ENCODE results near the gene RPS21.

The RPS21 gene

DNA sequence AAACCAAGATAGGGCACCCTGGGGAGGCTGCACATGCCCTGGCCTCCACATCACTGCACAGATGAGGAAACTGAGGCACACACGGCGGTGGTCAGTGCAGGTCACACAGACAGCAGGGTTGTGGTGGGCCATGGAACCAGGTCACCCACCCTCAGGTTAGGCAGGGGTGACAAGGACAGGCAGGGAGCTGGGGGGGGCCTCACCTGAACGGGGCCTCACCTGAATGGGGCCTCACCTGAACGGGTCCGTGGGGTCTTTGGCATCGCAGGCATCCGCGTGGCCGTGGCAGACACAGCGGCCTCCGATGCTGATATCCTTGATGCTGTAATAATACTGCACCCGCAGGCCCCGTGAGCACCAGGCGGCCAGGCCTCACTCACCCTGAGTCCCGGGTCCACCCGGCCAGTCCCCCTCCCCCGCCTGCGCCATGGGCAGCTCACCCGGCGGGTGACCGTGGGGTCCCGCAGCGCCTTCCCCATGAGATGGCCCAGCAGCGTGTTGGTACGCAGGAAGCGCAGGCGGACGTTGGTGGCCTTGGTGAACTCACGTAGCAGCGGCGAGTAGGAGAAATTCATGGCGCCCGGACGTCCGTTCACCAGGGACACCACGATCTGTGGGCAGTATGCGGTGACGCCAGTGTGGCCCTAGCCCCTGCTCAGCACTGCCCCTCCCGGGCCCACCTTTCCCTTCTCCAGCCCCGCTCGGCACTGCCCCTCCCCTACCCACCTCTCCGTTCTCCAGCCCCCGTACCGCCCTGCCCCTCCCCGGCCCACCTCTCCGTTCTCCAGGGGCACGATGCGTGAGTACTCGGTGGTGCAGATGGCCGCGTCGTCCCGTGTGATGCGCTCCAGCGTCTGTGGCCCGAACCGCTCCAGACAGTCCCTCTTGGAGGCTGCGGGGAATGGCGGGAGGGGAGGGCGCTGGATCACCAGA lies 35.2 kb upstream of the RPS21 start:
- Histone ChIP-seq H3K36me3 (ENCODE audit: control insufficient read depth, insufficient read depth, low read length) (no peaks in the 10 kb centered on the region), H3K27me3 (replicated peaks; ENCODE audit: control insufficient read depth, insufficient read depth, low read length) (no peaks in the 10 kb centered on the region), H3K4me3 (replicated peaks; ENCODE audit: low read depth, low read length) (no peak overlapping the region)
- no peak for DNase-seq (ENCODE audit: extremely low read depth, insufficient read length)
- TF ChIP-seq, protein P1, sequence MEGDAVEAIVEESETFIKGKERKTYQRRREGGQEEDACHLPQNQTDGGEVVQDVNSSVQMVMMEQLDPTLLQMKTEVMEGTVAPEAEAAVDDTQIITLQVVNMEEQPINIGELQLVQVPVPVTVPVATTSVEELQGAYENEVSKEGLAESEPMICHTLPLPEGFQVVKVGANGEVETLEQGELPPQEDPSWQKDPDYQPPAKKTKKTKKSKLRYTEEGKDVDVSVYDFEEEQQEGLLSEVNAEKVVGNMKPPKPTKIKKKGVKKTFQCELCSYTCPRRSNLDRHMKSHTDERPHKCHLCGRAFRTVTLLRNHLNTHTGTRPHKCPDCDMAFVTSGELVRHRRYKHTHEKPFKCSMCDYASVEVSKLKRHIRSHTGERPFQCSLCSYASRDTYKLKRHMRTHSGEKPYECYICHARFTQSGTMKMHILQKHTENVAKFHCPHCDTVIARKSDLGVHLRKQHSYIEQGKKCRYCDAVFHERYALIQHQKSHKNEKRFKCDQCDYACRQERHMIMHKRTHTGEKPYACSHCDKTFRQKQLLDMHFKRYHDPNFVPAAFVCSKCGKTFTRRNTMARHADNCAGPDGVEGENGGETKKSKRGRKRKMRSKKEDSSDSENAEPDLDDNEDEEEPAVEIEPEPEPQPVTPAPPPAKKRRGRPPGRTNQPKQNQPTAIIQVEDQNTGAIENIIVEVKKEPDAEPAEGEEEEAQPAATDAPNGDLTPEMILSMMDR (IDR thresholded peaks at IDR 0.05; ENCODE audit: insufficient read depth, low read length, poor library complexity, severe bottlenecking): no peak

DNA sequence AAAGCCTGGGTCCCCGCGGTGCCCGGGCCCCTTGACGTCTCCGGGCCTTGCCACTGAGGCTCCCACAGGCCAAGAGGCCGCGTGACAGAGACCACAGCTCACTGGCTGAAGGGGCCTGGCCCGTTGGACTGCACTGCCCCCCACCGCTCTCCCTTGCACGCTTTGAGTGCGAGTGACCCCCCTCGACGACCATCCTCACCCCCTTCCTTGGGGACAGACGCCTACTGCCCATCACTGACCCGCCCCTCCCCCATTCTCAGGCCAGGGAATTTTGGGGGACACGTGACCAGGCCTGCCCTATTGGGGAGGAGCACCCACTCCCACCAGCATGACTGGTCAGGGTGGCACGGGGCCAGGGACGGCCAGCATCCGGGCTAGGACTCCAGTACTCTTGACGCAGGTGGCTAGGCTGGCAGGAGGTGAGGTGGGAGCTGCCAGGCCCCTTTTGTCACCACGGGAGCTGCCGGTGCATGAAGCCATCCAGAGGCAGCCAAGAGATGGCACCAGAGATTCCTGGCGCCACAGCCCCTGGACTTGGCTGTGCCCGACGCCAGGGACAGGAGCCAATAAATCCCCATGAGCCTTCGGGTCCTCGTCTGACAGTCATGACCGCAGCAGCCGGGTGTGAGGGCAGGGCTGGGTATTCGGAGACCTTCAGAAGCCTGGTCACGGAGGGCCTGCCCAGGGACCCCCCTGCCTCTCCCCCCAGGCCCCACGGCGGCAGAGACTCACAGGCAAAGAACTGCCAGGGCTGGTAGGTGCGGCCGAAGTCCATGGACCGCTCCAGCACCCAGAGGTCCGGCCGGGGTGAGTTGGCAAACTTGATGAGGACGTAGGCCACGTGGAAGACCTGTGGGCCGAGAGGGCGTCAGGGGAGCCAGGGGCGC lies 34.3 kb upstream of the RPS21 start:
- Histone ChIP-seq H3K4me3 (replicated peaks; ENCODE audit: low read depth, low read length) (no peak overlapping the region), H3K27me3 (replicated peaks; ENCODE audit: control insufficient read depth, insufficient read depth, low read length) (no peaks in the 10 kb centered on the region), H3K36me3 (ENCODE audit: control insufficient read depth, insufficient read depth, low read length) (no peaks in the 10 kb centered on the region)
- TF ChIP-seq, protein P1 (IDR thresholded peaks at IDR 0.05; ENCODE audit: insufficient read depth, low read length, poor library complexity, severe bottlenecking): no peak
- DNase-seq (ENCODE audit: extremely low read depth, insufficient read length): no peak

DNA sequence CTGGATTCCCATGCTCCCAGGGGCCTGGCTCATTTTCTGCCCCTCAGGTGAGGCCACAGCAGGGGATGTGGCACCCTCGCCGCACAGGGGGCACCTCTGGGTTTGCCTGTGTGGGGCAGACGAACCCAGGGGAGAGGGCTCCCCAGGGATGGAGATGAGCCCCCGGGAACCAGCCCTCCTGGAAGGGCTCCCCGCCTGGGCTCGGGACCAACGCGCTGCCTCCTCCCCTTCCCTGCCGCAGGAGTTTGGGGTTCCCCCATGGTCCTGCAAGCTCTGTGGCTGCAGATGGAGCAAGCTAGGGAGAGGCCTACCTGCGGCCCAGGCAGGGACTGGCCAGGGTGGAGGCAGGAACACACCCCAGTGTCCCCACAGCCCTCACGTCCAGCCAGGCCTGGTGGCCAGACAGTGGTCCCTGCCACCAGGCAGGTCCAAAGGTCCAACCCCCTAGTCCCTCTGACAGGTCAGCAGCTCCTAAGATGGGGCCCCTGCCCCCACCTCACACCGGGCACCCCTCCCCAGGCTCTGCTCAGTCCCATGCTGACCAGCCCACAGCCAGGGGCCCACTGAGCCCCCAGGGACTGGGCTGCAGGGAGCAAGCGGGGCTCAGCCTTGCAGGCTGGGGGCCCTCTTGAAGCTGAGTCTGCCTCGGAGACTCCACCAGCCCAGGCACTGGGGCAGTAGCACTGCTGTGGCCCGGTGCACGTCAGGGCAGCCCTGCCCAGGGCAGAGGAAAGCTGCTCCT lies 33.4 kb upstream of the RPS21 start:
- Histone ChIP-seq H3K27me3 (replicated peaks; ENCODE audit: control insufficient read depth, insufficient read depth, low read length) (no peaks in the 10 kb centered on the region), H3K36me3 (ENCODE audit: control insufficient read depth, insufficient read depth, low read length) (no peaks in the 10 kb centered on the region), H3K4me3 (replicated peaks; ENCODE audit: low read depth, low read length) (no peak overlapping the region)
- TF ChIP-seq, protein P1 (IDR thresholded peaks at IDR 0.05; ENCODE audit: insufficient read depth, low read length, poor library complexity, severe bottlenecking): no peak
- no peak for DNase-seq (ENCODE audit: extremely low read depth, insufficient read length)

DNA sequence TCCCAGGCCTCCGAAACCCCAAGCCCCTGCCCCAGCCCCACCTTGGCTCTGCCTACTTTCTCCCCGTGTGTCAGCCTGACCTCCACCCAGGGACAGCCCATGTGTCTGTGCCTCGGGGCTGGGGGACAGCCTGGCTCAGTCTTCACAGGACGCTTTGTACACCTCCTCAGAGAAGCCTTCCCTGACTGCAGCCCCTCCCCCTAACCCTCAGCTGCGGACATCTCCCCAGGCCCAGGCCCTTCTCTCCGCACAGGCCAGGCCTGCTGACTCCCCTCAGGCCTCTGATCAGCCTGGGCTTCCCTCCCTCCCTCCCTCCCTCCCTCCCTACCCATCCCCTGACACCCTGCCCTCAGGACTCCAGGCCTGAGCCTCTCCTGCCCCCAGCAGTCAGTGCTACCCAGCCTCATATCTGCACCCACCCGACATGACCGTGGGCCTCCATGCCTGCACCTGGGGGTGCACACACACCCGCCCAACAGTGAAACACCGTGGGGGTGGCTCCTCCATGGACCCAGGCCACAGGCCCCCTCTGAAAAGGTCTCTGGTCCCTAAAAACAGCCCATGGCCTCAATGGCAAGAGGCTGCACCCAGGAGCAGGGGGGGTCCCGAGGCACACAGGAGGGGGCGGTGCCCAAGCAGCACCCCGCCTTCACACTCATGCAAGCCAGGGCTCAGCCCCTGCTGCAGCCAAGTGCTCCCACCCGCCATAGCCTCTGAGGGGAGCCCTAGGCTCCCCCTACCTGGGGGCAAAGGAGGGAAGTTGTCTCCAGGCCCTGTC lies 32.7 kb upstream of the RPS21 start:
- DNase-seq (ENCODE audit: extremely low read depth, insufficient read length): no peak
- Histone ChIP-seq H3K27me3 (replicated peaks; ENCODE audit: control insufficient read depth, insufficient read depth, low read length) (no peaks in the 10 kb centered on the region), H3K4me3 (replicated peaks; ENCODE audit: low read depth, low read length) (no peak overlapping the region), H3K36me3 (ENCODE audit: control insufficient read depth, insufficient read depth, low read length) (no peaks in the 10 kb centered on the region)
- TF ChIP-seq, protein P1 (IDR thresholded peaks at IDR 0.05; ENCODE audit: insufficient read depth, low read length, poor library complexity, severe bottlenecking): no peak

DNA sequence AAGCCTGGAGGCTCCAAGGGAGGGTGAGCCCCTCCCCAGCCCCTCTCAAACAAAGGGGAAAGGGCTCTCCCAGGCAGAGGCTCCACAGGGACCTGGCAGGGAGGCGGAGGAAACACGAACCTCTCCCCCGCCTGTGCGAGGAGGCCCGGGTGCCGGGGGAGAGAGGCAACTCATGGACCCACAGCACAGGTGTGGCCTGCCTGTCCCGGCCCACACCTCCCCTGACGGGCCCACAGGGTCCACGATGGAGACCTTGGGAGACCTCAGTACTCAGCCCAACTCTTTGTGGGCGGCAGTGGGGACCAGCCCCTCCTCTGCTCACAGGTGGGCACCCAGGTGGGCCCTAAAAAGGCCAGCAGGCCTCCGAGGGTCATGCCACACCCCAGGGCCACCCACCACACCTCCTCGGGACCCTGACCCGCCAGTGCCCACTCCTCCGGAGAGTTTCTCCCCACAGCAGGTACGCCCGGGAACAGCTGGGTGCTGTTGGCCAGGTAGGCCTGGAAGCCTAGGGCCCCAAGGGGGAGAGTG lies 32.0 kb upstream of the RPS21 start:
- TF ChIP-seq, protein P1 (IDR thresholded peaks at IDR 0.05; ENCODE audit: insufficient read depth, low read length, poor library complexity, severe bottlenecking): no peak
- no peaks in the 10 kb centered on the region for H3K36me3 ChIP-seq (ENCODE audit: control insufficient read depth, insufficient read depth, low read length)
- no peak overlapping the region for H3K4me3 ChIP-seq (replicated peaks; ENCODE audit: low read depth, low read length)
- H3K27me3 ChIP-seq (replicated peaks; ENCODE audit: control insufficient read depth, insufficient read depth, low read length): no peaks in the 10 kb centered on the region
- DNase-seq (ENCODE audit: extremely low read depth, insufficient read length): no peak

All from GM06990 (cell line).